Heart left ventricle (tissue), 16 donors: ENCODE measurements around the gene GSTA5. TPM values are rescaled to one million over a fixed set of nuclear protein-coding genes. Genes with fewer than 3 reads are reported as not detected.

Source experiments
- ATAC-seq, 4 donors: fragments of 200-7000 bp; cut with Tn5 transposase; one replicate each; pipeline ENCODE4 v1.9.1; 2020 to 2022; ENCODE audit warnings: moderate library complexity in 4 of 4, mild to moderate bottlenecking in 3 of 4, moderate number of reproducible peaks in 1 of 4
- DNase-seq, 5 donors: peaks; one replicate each; pipeline ENCODE4 v3.0.0-alpha.2; 2020
- H3K27ac ChIP-seq, 12 donors: fragments of 200-600 bp; sonication (generic) in 4 of 12; one replicate each; pipeline versions ENCODE4 v1.5.0 to v1.8.0; 2016 to 2022; ENCODE audit warnings: mild to moderate bottlenecking in 2 of 12
- H3K27me3 ChIP-seq, 9 donors: fragments of 200-600 bp; sonication (generic) in 2 of 9; one replicate each; pipeline versions ENCODE4 v1.5.1 to v1.8.0; 2016 to 2022; ENCODE audit warnings: mild to moderate bottlenecking in 3 of 9
- H3K36me3 ChIP-seq, 9 donors: fragments of 200-600 bp; sonication (generic) in 2 of 9; one replicate each; pipeline versions ENCODE4 v1.5.0 to v1.8.0; 2018 to 2022; ENCODE audit warnings: mild to moderate bottlenecking in 2 of 9
- H3K4me1 ChIP-seq, 12 donors: fragments of 200-600 bp; sonication (generic) in 4 of 12; one replicate each; pipeline versions ENCODE4 v1.5.0 to v1.8.0; 2016 to 2022; ENCODE audit warnings: mild to moderate bottlenecking in 3 of 12
- H3K4me3 ChIP-seq, 12 donors: fragments of 200-600 bp; sonication (generic) in 4 of 12; one replicate each; pipeline versions ENCODE4 v1.5.0 to v1.8.0; 2017 to 2022; ENCODE audit warnings: mild to moderate bottlenecking in 9 of 12, moderate library complexity in 4 of 12
- H3K9me3 ChIP-seq, 12 donors: fragments of 200-600 bp; sonication (generic) in 4 of 12; one replicate each; pipeline versions ENCODE4 v1.5.0 to v1.8.0; 2016 to 2022; ENCODE audit warnings: mild to moderate bottlenecking in 1 of 12
- POLR2A ChIP-seq, 2 donors: fragments of 450-650 bp; IDR thresholded peaks; one replicate each; pipeline ENCODE4 v1.6.1; 2017; ENCODE audit warnings: antibody characterized with exemption in 2 of 2, mild to moderate bottlenecking in 2 of 2, moderate library complexity in 2 of 2
- WGBS, 4 donors: extraction: QIAGEN DNeasy Blood & Tissue Kit in 2 of 4; methylation state at CpG; one replicate each; pipeline versions ENCODE4 v1.1.5 to v1.1.7; 2013 to 2018; 5-methylcytosine and 5-hydroxymethylcytosine counted together
- intact Hi-C, 10 donors: fragments of 100-400 bp; cut with DNase I; formaldehyde crosslinking; loops; one replicate each; pipeline versions ENCODE4 v1.11.1 to v1.14.2; 2022
- long read RNA-seq, 3 donors: library from polyadenylated mRNA; unstranded; transcript quantifications; one replicate each; pipeline ENCODE4 v2.0.0, GENCODE V29; 2020 to 2021
- polyA plus RNA-seq, 2 donors: library from polyadenylated mRNA; stranded (reverse); fragments of 200-250 nt; gene quantifications; one replicate each; pipeline ENCODE4 v1.2.3, GENCODE V29; 2013
- total RNA-seq, 9 donors: library from RNA; depleted of rRNA in 2 of 9; stranded (reverse); fragments of >200 nt in 2 of 9; fragmentation: NEBNext Ultra II Directional in 3 of 9; extraction: Animal tissue kit (Norgen Biotek cat#: 25700) in 3 of 9; gene quantifications; one replicate each; pipeline versions ENCODE4 v1.1.0 to v1.2.4, GENCODE V29; 2016 to 2023
- TF ChIP-seq, protein P1 (sequence below), 12 donors: fragments of 200-600 bp; sonication (generic) in 4 of 12; IDR thresholded peaks; one replicate each; pipeline versions ENCODE4 v1.5.0 to v1.8.0; 2018 to 2022; ENCODE audit warnings: antibody characterized with exemption in 12 of 12, mild to moderate bottlenecking in 5 of 12
- donor health status: ischemic (EF 13 %, LVEDD 7.1; RV severe dilation, severe dysfunction).
- donor health status: healthy with polysubstance abuse.
- donor health status: DM: no; HTN: yes; CAD: no.
- donor health status: DM: no; HTN: no; CAD: no.
- donor health status: ischemic (EF 25% LVEDD 6.9; RV normal size, moderate dysfunction).
- donor health status: ischemic (EF 25% LVEDD 5.7; RV mildly dilated, moderate dysfunction).
- donor health status: healthy.
- donor health status: DM: yes; HTN: yes; CAD: no.
- donor health status: ischemic (EF 35%, LVEDD 5.7; RV mildly dilated, moderate dysfunction).
- donor health status: nonischemic (EF 11% LVEDD 7.7; RV severe dilation, severe dysfunction).
- donor health status: DM: yes; HTN: yes; CAD: no.
- donor health status: PGD.
- donor health status: ischemic (EF 29% LVEDD 5.4; RV normal size, mild dysfunction).
- donor health status: nonischemic (EF 23%, LVEDD 6.1; RV moderate dilation, normal function).

Gene GSTA5
- total RNA-seq (not detected), polyA plus RNA-seq (not detected)
- long read RNA-seq, donor 1 = 0 reads
- long read RNA-seq, donor 2 = 0 reads
- long read RNA-seq, donor 3 = 0 reads

DNA sequence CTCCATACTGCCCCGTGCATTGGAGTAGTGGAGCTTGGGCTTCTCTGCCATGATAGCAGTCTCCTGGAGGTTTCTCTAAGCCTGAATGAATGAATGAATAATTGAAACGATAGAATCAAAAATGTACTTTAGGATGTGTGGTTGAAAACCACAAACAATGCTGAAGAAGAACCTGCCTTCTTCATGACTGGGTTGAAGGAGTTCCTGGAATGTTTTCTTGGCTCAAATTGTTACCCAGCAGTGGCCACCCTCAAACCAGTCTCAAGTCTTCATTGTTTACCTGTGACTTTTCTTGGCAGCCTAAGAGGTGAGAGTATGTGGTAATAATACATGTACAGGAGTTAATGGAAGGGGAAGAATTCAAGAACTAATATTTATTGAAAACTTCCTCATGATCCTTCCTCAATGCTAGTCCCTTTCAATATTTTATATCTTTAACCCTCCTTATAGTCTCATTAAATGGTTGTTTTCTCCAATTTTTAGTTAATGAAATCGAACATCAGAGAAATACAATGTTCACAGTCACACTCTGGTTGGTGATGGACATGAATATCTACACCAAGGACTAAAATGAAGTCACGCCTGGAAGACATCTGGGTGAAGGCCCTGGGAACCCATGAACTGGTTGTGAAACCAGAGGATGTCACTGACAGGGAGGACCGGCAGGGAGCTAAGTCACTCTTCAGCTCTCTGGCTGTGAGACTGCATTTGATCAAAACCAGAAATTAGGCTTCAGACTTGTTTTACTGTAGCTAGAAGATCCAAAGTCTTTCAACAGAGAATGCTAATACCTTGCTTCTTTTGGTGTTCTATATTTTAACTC, at the start of gene GSTA5:
GSTA5 (minus strand) TSS at position 51 of the 823 bp plus-strand sequence.
- DNase-seq (no peak), ATAC-seq (no peak)
- no peaks in the 10 kb centered on the region for H3K4me1 ChIP-seq
- no peaks in the 10 kb centered on the region for H3K9me3 ChIP-seq
- H3K27me3 ChIP-seq = peaks cover 0 to 13% (median 0%) of the 10 kb centered on the region in 9 donors
- TF ChIP-seq, protein P1, sequence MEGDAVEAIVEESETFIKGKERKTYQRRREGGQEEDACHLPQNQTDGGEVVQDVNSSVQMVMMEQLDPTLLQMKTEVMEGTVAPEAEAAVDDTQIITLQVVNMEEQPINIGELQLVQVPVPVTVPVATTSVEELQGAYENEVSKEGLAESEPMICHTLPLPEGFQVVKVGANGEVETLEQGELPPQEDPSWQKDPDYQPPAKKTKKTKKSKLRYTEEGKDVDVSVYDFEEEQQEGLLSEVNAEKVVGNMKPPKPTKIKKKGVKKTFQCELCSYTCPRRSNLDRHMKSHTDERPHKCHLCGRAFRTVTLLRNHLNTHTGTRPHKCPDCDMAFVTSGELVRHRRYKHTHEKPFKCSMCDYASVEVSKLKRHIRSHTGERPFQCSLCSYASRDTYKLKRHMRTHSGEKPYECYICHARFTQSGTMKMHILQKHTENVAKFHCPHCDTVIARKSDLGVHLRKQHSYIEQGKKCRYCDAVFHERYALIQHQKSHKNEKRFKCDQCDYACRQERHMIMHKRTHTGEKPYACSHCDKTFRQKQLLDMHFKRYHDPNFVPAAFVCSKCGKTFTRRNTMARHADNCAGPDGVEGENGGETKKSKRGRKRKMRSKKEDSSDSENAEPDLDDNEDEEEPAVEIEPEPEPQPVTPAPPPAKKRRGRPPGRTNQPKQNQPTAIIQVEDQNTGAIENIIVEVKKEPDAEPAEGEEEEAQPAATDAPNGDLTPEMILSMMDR (IDR thresholded peaks at IDR 0.05) = no peak
- no peak for TF ChIP-seq POLR2A (IDR thresholded peaks at IDR 0.05)
- H3K36me3 ChIP-seq = no peaks in the 10 kb centered on the region
- no peak within 1 kb of the TSS for H3K27ac ChIP-seq
- no peak within 1 kb of the TSS for H3K4me3 ChIP-seq
- intact Hi-C loops = no loop called here
- WGBS, 4 donors = 78 to 83% (median 81%) methylated on average over 5 of the region's 5 CpGs

DNA sequence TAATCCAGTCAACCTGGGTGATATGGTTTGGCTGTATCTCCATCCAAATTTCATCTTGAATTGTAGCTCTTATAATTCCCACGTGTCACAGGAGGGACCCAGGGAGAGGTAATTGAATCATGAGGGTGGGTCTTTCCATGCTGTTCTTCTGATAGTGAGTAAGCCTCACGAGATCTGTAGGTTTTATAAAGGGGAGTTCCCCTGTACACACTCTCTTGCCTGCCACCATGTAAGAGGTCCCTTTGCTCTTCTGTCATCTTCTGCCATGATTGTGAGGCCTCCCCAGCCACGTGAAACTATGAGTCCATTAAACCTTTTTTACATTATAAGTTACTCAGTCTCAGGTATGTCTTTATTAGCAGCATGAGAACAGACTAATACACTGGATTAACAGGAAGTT, 49.4 kb upstream of the GSTA5 start:
- DNase-seq (no peak), ATAC-seq (no peak)
- intact Hi-C loops = no loop called here
- no peaks in the 10 kb centered on the region for H3K9me3 ChIP-seq
- TF ChIP-seq, protein P1 (IDR thresholded peaks at IDR 0.05) = no peak
- TF ChIP-seq POLR2A (IDR thresholded peaks at IDR 0.05) = no peak
- H3K27ac ChIP-seq = no peak overlapping the region
- WGBS, 4 donors = 61 to 78% (median 74%) methylated on average over 3 of the region's 3 CpGs
- no peaks in the 10 kb centered on the region for H3K27me3 ChIP-seq
- H3K4me3 ChIP-seq = no peak overlapping the region
- no peaks in the 10 kb centered on the region for H3K4me1 ChIP-seq
- no peaks in the 10 kb centered on the region for H3K36me3 ChIP-seq

DNA sequence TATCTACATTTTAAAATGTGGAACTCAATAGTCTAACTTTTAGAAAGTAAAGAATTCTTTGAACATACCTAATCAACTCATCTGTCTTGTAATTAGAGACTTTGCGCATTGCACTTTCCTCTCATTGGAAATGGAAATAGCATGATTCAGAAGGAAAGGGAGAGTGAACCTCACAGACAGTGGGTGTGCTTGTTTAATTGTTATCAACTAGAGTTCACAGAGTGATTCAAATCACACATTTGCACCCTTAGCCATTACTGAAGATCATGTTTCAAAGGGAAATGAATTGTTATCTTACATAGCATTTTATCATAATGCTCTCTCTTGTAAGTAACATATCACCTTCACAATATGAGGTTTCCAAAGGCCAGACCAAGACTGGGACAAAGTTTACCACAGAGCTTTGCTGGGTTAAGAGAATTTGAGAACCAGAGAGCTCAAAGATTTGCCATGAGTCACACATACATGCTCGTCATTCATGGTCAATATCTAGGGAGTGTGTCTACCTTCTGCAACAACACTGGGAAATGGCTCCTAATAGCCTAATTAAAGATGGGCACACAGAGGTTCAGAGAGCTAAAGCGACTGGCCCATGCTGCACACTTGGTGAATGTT, 47.4 kb upstream of the GSTA5 start:
- Histone ChIP-seq H3K27me3 (no peaks in the 10 kb centered on the region), H3K4me1 (no peaks in the 10 kb centered on the region), H3K27ac (no peak overlapping the region), H3K4me3 (no peak overlapping the region), H3K9me3 (no peaks in the 10 kb centered on the region), H3K36me3 (no peaks in the 10 kb centered on the region)
- no peak for TF ChIP-seq POLR2A (IDR thresholded peaks at IDR 0.05)
- TF ChIP-seq, protein P1 (IDR thresholded peaks at IDR 0.05) = no peak
- intact Hi-C loops = loop anchor here in 2 of 10 donors (10.0 kb wide), 1 partner anchor 107 kb away; the partner anchor contains the start of gene GSTA4 (in 2 of the 2)
- 83 to 86% (median 85%) methylated on average over 3 of the region's 3 CpGs for WGBS, 4 donors
- ATAC-seq (no peak), DNase-seq (no peak)
